GM10266 (cell line): ENCODE results near the gene KCNJ3.

Experiments
- DNase-seq: peaks from one replicate; pipeline ENCODE4 v3.0.0; 2012; ENCODE audit errors: extremely low spot score
- TF ChIP-seq, protein P1 (sequence below): IDR thresholded peaks from 2 replicates; pipeline ENCODE4 v1.5.1; 2012; ENCODE audit warnings: mild to moderate bottlenecking, low read depth; ENCODE audit not compliant: control insufficient read depth, insufficient read depth; ENCODE audit errors: missing control alignments

KCNJ3 gene

DNA sequence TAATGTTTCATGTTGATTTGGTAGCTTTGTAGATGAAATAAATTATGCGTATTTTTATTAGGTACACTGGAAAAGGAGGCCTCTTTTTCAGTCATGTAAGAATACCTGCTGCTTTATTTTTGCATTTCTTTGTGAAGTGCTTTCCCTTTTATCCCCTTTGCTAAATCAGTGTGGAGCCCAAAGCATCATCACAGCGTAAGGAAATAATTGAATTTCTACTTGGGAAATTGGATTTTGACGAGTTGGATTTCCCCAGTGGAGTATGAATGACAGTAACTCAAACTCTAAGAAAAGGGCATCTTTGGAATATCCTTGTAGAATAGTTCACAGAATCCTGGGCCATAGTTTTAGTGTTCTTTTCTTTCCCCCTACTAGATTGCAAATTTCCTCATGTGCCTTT, 97.2 kb downstream of the KCNJ3 start:
- no peak for DNase-seq
- TF ChIP-seq, protein P1, sequence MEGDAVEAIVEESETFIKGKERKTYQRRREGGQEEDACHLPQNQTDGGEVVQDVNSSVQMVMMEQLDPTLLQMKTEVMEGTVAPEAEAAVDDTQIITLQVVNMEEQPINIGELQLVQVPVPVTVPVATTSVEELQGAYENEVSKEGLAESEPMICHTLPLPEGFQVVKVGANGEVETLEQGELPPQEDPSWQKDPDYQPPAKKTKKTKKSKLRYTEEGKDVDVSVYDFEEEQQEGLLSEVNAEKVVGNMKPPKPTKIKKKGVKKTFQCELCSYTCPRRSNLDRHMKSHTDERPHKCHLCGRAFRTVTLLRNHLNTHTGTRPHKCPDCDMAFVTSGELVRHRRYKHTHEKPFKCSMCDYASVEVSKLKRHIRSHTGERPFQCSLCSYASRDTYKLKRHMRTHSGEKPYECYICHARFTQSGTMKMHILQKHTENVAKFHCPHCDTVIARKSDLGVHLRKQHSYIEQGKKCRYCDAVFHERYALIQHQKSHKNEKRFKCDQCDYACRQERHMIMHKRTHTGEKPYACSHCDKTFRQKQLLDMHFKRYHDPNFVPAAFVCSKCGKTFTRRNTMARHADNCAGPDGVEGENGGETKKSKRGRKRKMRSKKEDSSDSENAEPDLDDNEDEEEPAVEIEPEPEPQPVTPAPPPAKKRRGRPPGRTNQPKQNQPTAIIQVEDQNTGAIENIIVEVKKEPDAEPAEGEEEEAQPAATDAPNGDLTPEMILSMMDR: no peak

DNA sequence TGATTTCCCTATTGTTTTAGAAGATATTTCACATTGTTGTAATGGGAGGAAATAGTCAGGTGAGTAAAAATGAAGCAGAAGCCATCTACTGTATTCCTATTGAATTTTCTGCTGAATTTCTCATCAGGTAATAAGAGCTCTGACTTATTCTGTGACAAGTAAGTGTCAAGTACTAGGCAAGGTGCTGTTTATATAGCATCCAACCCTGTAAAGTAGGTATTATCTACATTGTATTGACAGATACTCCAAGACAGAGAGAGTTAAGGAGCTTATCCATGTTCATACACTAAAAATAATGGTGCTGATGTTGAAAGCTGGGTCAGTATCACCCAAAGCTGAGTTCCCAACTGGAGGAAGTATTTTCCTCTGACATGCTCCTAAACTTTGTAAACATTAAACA, 106.0 kb downstream of the KCNJ3 start:
- TF ChIP-seq, protein P1: no peak
- no peak for DNase-seq

DNA sequence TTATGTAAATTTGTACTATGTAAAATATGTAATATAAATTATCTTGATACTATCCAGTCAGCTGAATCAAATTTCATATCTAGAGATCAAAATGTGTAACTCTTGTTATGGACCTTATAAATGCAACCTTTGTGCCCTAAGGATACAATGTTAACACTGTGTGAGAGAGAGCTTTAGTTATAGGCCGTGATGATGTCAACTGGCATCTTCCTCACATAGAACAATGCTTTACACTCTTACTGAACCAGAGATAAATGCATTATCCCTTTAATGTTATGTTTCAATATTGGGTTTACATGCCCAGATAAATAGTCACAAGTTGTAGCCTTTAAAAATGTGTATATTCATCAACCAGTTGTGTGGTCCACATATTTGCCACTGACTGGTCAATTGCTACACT, 115.1 kb downstream of the KCNJ3 start:
- TF ChIP-seq, protein P1: no peak
- DNase-seq: no peak

DNA sequence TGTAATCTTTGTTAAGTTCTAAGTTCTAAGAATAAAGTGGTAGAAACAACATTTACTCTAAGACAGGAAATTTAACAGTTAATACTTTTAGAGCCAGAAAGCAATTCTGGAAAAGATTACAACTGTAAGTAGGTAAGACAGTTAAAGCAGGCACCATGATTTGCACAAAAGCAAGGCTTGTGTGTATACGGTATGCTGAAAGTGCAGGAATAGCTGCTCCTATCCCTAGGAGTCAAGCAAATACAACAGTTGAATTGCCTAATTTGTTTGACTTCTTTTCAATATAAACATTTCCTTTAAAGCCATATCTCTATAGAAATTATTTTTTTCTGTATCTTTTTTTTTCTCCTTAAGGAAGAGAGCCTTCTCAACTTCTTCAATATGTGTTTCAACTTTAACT, 116.4 kb downstream of the KCNJ3 start:
- no peak for DNase-seq
- TF ChIP-seq, protein P1: no peak

DNA sequence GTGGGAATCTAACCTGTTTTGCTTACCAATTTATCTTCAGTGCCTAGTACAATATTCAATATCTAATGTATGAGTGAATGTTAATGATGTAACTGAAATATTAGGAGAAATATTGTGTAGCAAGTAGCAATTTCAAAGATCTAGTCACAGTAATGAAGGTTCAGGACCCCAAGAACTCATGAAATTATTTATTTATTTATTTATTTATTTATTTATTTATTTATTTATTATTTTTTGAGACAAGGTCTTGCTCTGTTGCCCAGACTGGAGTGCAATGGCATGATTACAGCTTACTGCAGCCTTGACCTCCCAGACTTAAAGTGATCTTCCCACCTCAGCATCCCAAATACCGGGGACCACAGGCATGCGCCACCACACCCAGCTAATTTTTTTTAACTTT, 126.9 kb downstream of the KCNJ3 start:
- DNase-seq: no peak
- TF ChIP-seq, protein P1: no peak

DNA sequence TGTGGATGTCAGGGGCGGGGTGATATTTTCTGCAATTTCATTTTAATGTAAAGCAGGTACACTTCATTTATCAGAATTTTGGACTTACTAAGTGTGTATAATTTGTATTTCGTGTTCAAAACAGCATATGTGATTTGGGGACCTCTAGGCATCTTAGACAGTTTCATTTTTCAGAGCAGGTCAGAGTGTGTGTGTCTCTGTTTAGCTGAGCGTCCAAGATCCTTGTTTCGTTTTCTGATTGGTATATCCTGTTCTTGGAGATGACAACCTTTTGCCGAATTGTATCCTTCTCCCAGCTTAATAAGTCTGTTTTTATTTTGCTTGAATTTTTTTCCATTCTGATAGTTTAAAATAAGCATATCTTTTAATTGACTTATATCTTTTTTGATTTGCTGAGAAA, 128.3 kb downstream of the KCNJ3 start:
- TF ChIP-seq, protein P1: no peak
- no peak for DNase-seq

DNA sequence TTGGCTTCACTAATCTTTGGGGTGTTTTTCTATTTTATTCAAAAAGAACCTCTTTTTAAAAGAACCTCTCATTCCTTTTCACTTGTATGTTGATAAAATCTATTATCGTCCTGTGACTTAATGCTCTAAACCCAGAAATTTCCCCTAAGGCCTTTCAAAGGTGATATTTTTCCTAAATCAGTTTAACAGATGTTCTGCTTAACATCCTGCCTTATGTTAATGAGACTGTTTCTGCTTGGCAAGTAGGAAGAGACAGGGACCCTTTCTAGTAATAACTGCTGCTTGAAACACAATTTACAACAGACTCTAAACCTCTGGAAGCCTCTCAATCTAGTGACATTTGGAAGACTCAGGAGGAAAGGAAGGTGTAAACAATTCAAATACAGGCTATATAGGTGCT, 128.8 kb downstream of the KCNJ3 start:
- TF ChIP-seq, protein P1: no peak
- no peak for DNase-seq
